Lung (tissue), 12 donors: Measurements from ENCODE around the gene GRIN3B. TPM values are rescaled to one million over a fixed set of nuclear protein-coding genes. Genes with fewer than 3 reads are reported as not detected.
A peak's percentile ranks its signal among the peaks of the same experiment; 100 is the strongest.

Experiments
- ATAC-seq: fragments of 200-7000 bp; cut with Tn5 transposase; one replicate; pipeline ENCODE4 v1.9.1; 2020; ENCODE audit warnings: moderate number of reproducible peaks; ENCODE audit not compliant: insufficient read depth, low FRiP score
- DNase-seq, 3 donors: peaks; one replicate each; pipeline ENCODE4 v3.0.0-alpha.2; 2013 to 2017
- H3K27ac ChIP-seq, 2 donors: one replicate each; pipeline ENCODE4 v1.5.1; 2013; ENCODE audit warnings: mild to moderate bottlenecking in 2 of 2, moderate library complexity in 2 of 2, control low read depth in 1 of 2, inconsistent platforms in 1 of 2, low read depth in 1 of 2, low read length in 1 of 2
- H3K27me3 ChIP-seq, 3 donors: one replicate each; pipeline ENCODE4 v1.5.1; 2013; ENCODE audit warnings: low read length in 2 of 3; ENCODE audit not compliant: control insufficient read depth in 3 of 3, insufficient read depth in 3 of 3
- H3K36me3 ChIP-seq, 4 donors: one replicate each; pipeline ENCODE4 v1.5.1; 2013; ENCODE audit warnings: low read length in 4 of 4, mild to moderate bottlenecking in 1 of 4, moderate library complexity in 1 of 4; ENCODE audit not compliant: control insufficient read depth in 4 of 4, insufficient read depth in 4 of 4
- H3K4me1 ChIP-seq, 5 donors: one replicate each; pipeline ENCODE4 v1.5.1; 2013; ENCODE audit warnings: low read length in 5 of 5, mild to moderate bottlenecking in 2 of 5, moderate library complexity in 1 of 5; ENCODE audit not compliant: control insufficient read depth in 5 of 5, insufficient read depth in 5 of 5
- H3K4me3 ChIP-seq: one replicate; pipeline ENCODE4 v1.5.1; 2013; ENCODE audit warnings: mild to moderate bottlenecking, control low read depth, moderate library complexity
- H3K9ac ChIP-seq, 2 donors: one replicate each; pipeline ENCODE4 v1.5.1; 2013; ENCODE audit warnings: low read length in 2 of 2, control low read depth in 1 of 2; ENCODE audit not compliant: insufficient read depth in 1 of 2
- H3K9me3 ChIP-seq, 4 donors: one replicate each; pipeline ENCODE4 v1.5.1; 2013; ENCODE audit warnings: low read length in 3 of 4, mild to moderate bottlenecking in 1 of 4, moderate library complexity in 1 of 4; ENCODE audit not compliant: control insufficient read depth in 4 of 4, insufficient read depth in 3 of 4
- WGBS, 2 donors: extraction: QIAGEN DNeasy Blood & Tissue Kit; methylation state at CpG; one replicate each; pipeline ENCODE4 v1.1.7; 2013; 5-methylcytosine and 5-hydroxymethylcytosine counted together
- polyA plus RNA-seq, 2 donors: library from polyadenylated mRNA; stranded (reverse); fragments of 200-250 nt; gene quantifications; one replicate each; pipeline ENCODE4 v1.2.1, GENCODE V29; 2013
- total RNA-seq, 2 donors: library from RNA; depleted of rRNA in 1 of 2; stranded (reverse); fragments of >200 nt in 1 of 2; gene quantifications; one replicate each; pipeline ENCODE4 v1.2.1, GENCODE V29; 2014 to 2021
- TF ChIP-seq, protein P1 (sequence below): IDR thresholded peaks from 2 replicates; pipeline ENCODE4 v1.5.1; 2012; ENCODE audit warnings: mild to moderate bottlenecking; ENCODE audit errors: control extremely low read depth, extremely low read depth
- donor health status: control.
- donor health status: control.
- donor health status: Bipolar disorder and iron deficiency.
- donor health status: healthy.
- donor health status: DM: yes; HTN: yes; CAD: no.

Gene GRIN3B
- total and polyA plus RNA-seq, 4 donors = 1.3 to 11.6 (median 2.4) TPM

DNA sequence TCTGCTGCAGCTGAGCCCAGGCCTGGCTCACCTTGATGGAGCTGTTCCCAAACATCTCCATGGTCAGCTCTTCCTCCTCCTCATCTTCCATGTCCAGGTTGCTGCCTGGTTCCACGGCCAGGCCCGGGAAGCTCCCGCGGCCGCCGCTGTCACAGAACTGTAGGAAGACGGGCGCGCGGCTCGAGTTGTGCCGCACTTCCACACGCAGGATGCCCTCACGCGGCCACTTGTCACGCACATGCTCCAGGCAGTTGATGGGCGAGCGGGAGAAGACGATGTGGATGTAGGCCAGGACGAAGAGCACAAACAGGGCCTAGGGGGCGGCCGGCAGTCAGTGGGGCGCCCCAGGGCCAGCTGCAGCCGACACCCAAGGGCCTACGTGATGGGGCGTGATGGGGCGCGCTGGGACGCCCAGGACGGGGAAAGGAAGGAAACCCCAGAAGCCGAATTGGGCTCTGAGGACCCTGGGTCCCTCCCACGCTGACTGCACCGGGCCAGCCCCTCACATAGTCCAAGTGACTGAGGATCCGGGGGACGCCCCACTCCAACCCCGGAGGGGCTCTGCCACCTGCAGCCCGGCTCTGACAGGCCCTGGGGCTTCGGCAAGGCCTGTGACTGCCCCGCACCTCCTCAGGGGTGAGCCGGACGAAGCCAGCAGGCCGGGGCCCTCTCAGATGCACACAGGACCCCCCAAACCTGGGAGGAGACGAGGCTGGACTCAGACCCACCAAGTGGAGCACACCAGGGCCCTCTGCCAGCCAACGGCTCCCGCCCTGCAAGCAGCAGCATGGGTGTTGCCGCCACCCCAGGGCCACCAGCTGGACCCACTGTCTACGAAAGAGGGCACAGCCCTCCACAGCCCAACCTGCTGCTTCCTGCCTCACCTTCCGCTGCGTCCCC is 14.2 kb downstream of the GRIN3B start:
- ATAC-seq = no peak

DNA sequence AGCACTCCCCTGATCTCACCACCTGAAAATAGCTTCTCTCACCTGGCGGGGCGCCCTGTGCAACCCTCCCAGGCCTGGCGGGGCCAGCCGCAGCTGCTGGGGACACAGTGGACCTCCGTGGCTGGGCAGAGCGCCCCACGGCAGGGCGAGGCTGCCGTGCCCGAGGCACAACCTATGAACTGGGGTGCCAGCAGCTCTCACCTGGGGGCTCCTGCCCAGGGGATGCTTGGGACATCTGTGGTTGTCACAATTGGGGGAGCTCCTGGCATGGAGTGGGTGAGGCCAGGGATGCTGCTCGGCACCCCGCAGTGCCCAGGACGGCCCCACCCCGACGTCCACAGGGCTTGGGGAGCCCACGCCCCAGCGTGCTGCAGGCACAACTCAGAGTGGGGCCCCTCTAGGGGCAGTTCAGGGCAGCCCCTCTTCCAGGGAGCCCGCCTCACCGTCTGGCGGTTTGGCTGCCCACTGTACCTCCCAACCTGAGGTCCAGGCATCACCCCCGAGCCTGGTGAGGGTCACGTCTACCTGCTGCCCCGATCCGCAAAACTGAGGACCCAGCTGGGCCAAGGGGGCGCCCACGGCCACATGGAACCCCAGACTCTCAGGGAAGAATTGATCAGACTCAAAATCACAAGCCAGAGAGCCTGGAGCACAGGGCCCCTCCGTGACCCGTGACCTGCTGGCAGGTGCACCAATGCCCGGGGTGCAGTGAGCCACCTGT is 15.0 kb downstream of the GRIN3B start:
- H3K4me1 ChIP-seq = peaks cover 3 to 53% (median 7%) of the 10 kb centered on the region in 5 donors
- TF ChIP-seq, protein P1, sequence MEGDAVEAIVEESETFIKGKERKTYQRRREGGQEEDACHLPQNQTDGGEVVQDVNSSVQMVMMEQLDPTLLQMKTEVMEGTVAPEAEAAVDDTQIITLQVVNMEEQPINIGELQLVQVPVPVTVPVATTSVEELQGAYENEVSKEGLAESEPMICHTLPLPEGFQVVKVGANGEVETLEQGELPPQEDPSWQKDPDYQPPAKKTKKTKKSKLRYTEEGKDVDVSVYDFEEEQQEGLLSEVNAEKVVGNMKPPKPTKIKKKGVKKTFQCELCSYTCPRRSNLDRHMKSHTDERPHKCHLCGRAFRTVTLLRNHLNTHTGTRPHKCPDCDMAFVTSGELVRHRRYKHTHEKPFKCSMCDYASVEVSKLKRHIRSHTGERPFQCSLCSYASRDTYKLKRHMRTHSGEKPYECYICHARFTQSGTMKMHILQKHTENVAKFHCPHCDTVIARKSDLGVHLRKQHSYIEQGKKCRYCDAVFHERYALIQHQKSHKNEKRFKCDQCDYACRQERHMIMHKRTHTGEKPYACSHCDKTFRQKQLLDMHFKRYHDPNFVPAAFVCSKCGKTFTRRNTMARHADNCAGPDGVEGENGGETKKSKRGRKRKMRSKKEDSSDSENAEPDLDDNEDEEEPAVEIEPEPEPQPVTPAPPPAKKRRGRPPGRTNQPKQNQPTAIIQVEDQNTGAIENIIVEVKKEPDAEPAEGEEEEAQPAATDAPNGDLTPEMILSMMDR = no peak
- no peaks in the 10 kb centered on the region for H3K27me3 ChIP-seq
- no peak overlapping the region for H3K4me3 ChIP-seq
- H3K9me3 ChIP-seq = no peaks in the 10 kb centered on the region
- 91 to 95% methylated on average over 29 of the region's 29 CpGs for WGBS, 2 donors
- no peak for ATAC-seq
- H3K27ac ChIP-seq = no peak overlapping the region
- H3K9ac ChIP-seq = no peak overlapping the region
- no peak for DNase-seq
- H3K36me3 ChIP-seq = peaks cover 3 to 57% (median 18%) of the 10 kb centered on the region in 4 donors

More for the DNA sequence above, 14.2 kb downstream of the GRIN3B start:
- H3K9me3 ChIP-seq = no peaks in the 10 kb centered on the region
- DNase-seq = no peak
- H3K36me3 ChIP-seq = peaks cover 3 to 64% (median 18%) of the 10 kb centered on the region in 4 donors
- TF ChIP-seq, protein P1 = no peak
- no peak overlapping the region for H3K9ac ChIP-seq
- H3K4me1 ChIP-seq = peaks cover 3 to 53% (median 12%) of the 10 kb centered on the region in 5 donors
- no peak overlapping the region for H3K4me3 ChIP-seq
- H3K27ac ChIP-seq = no peak overlapping the region
- H3K27me3 ChIP-seq = no peaks in the 10 kb centered on the region
- WGBS, 2 donors = 94 to 97% methylated on average over 47 to 49 of the region's 49 CpGs

DNA sequence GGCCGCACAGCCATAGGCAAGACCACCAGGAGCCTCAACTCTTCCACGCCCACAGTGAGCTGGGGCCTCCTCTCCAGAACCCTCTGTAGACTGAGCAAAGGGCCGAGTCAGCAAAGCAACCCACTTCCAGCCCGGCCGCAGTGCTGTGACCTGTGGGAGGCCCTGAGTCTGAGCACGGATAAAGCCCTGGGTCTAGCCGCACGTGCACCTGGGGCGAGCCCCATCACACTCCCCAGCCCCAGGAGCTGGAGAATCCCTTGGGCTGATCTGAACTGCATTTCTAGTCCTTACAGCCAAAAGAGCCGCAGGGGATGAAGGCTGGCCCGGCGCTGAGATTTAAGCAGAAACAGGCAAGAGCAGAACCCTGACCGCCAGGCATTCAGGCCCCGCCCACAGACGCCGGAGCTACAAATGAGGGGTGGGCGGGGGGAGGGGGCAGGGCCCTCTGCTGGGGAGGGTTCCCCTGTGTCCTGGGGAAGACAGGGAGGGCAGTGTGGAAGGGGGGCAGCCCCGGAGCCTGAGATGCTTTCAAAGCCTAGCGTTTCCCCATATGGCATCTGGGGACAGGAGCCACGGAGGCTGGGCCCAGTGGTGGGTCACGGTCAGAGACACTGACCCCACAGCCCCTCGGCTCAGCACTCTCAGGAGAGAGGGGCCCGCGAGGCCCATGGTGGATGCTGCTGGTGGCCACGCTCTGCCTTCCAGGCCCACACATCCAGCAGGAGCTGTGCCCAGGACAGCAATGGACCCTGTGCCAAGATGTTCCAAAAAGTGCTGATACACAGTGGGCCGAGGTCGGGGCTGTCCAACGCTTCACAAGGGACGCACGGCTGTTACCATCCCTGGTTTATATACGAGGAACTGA is 15.8 kb downstream of the GRIN3B start:
- Histone ChIP-seq H3K27me3 (no peaks in the 10 kb centered on the region), H3K27ac (peak overlapping the region; percentile 46 to 55), H3K9me3 (no peaks in the 10 kb centered on the region), H3K36me3 (peaks cover 3 to 49% (median 14%) of the 10 kb centered on the region in 4 donors), H3K9ac (no peak overlapping the region), H3K4me3 (no peak overlapping the region), H3K4me1 (peaks cover 3 to 46% (median 7%) of the 10 kb centered on the region in 5 donors)
- DNase-seq (no peak), ATAC-seq (no peak)
- 73 to 81% methylated on average over 31 of the region's 31 CpGs for WGBS, 2 donors
- TF ChIP-seq, protein P1 = no peak
